Upper lobe of left lung (tissue), 4 donors: ENCODE results near the gene AQP2.

Experiments
- CTCF ChIP-seq, 6 experiments: fragments of 450-650 bp in 4 of 6; fragments of 200-600 bp in 2 of 6; sonication (generic) in 2 of 6; IDR thresholded peaks; one replicate each; pipeline ENCODE4 v1.5.1; 2016 to 2019; ENCODE audit warnings: antibody characterized with exemption in 6 of 6
- POLR2AphosphoS5 ChIP-seq, 2 donors: sonication (generic); formaldehyde crosslinking; IDR thresholded peaks; one replicate each; pipeline ENCODE4 v1.5.1; 2017; ENCODE audit warnings: antibody characterized with exemption in 2 of 2

GRCh38 chr12:49969651-49970429 lies 19.3 kb downstream of the AQP2 start:
- TF ChIP-seq CTCF (IDR thresholded peaks at IDR 0.05) (no peak), POLR2AphosphoS5 (IDR thresholded peaks at IDR 0.05) (no peak)
